GM19025 (cell line): Measurements from ENCODE around the gene TRAF3.
"Not testable (repeated sequence)": the region's sequence is repeated elsewhere in the genome, so short reads cannot be mapped to it uniquely, and the experiment has no call there.

Experiments used
- ATAC-seq: cut with Tn5 transposase; IDR thresholded peaks from one replicate; pipeline ENCODE4 v1.9.1; 2021; ENCODE audit warnings: mild to moderate bottlenecking, low read depth, moderate library complexity; ENCODE audit not compliant: unreplicated experiment

TRAF3 gene

DNA sequence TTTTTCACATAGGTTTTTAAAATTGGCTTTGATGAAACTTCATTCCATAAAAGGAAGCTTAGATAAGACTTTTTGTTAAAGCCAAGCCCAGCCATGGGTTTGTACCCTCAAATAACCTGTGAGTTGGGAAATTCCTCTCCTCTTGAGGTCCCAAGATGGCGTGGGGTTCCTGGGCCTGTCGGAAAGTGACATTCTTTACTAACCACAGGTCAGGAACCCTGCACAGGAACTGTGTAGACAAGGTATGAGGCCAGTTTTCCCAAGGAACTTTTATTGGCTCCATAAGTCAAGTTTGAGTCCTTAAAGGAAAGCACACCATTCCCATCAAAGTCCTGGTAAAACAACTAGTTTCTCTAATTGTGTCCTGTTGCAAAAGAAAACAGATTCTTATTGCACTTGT, 80.2 kb downstream of the TRAF3 start:
- ATAC-seq, result no peak

DNA sequence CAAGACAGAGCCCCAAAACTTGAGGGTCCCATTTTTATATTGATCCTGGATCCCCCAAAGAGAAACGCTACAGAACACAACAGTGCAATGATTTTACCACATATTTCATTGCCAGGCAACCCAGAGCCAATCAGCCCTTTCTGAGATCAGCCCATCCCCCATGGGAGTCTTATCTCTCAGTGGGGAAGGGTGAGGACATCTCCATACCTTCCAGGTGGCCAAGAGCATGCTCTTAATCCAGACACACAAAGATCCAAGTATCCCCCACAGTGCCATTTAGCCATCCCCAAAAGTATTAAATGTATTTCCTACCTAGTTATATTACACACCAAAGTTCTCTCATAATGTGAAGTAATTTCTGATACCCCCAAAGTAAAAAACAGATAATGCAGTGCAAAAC, 82.7 kb downstream of the TRAF3 start:
- no peak for ATAC-seq

DNA sequence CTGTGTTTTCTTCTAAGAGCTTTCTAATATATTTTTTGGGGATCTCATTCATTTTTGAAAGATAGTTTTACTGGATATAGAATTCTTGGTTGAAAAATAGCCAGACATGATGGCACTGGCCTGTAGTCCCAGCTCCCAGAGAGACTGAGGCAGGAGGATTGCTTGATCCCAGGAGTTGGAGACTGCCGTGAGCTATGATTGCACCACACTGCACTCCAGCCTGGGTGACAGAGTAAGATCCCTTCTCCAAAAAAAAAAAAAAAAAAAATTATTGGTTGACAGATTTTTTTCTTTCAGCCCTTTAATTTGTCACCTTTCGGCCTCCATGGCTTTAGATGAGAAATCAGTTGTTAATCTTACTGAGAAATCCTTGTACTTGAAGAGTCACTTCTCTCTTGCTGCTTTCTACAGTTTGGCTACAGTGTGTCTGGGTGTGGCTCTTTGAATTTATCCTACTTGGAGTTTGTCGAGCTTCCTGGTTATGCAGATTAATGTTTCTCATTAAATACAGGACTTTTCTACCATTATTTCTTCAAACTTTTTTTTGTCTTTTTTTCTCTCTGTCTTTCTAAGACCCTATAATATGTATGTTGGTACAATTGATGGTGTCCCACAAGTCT, 85.0 kb downstream of the TRAF3 start:
- ATAC-seq, result no peak

DNA sequence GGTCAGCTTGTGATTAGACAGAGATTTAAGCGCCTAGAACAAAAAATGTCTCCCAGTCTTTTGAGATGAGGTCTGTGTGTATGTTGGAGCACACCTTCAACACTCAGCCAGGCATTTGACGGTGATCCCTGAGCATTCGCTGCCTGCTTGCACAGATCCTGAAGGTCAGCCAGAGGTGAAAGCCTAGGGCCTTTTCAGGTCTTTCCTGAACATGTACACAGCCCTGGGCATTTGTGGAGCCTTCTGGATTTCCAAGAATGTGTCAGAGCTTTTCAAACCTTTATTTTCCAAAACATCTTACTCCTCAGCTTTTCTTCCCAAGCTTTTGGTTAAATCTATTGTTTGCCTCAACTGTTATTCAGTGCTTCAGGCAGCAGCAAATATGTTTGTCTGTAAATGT, 86.1 kb downstream of the TRAF3 start:
- no peak for ATAC-seq

DNA sequence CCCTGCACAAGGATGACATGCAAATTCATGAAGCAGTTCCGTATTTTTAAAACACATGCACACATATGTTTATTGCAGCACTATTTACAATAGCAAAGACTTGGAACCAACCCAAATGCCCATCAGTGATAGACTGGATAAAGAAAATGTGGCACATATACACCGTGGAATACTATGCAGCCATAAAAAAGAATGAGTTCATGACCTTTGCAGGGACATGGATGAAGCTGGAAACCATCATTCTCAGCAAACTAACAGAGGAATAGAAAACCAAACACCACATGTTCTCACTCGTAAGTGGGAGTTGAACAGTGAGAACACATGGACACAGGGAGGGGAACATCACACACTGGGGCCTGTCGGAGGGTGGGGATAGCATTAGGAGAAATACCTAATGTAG, 88.7 kb downstream of the TRAF3 start:
- ATAC-seq, result not testable (repeated sequence)

DNA sequence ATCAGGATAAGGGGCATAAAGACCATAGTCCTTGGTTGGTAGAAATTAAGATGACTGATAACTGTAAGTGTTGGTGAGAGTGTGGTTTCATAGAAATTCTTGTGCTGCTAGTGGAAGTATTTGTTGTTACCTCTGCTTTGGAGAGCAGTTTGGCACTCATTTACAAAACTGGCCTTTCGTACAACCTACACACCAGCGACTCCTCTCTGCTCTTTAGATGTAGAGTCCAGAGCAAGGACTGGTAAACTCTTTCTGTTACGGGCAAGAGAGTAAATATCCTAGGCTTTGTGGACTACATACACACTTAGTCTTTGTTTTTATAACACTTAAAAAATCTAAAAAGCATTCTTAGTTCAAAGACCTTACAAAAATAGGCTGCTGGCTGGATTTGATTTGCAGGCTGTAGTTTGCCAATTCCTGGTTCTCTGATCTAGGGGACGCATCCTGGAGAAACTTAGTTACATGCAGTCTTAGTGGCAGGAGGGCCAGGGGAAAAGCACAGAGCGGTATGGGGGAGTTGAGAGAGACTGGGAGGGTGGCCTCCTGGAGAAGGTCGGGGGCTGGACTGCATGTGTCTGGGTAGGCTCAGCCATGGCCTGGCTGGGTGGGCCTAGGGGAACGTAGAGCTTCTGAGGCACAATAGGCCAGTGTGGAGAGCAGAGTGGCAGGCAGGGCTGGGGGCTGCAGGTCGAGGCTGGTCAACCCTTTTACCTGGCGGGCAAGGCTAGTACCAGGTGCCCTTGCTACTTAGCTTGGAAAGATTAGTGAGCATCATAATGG, 89.9 kb downstream of the TRAF3 start:
- no peak for ATAC-seq

DNA sequence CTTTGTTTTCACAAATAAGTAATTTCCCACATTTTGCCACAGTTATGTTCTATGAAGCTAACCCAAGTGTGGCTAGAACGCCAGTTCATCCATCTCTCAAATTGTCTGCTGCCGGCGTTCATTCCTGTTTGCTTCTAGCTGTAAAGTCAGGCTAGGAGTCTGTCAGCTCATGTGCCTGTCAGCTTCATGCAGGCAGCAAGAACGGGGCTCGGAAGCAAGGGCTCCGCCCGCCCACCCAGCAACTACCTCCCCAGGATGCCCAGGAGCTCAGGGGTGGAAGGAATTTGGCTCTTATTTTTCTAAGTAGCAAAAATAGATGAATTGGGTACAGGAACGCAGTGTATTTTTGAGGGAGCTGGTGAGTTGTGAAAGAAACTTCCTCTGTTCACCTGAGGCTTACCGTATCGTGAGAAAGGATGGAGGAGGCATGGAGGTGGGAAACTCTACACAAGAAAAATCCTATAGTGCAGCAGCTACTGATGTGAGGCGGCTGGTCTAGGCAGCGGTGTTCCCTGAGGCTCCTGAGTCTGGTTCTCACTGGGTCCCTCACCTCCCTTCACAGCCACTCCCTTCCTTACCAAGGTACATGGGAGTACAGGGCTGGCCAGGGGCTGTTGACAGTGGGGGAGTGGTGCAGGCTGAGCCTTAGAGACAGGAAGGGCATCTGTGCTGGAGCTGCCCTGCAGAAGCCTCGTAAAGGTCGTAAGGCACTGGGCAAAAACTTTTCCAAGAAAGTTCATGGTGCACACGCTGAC, 90.8 kb downstream of the TRAF3 start:
- no peak for ATAC-seq

DNA sequence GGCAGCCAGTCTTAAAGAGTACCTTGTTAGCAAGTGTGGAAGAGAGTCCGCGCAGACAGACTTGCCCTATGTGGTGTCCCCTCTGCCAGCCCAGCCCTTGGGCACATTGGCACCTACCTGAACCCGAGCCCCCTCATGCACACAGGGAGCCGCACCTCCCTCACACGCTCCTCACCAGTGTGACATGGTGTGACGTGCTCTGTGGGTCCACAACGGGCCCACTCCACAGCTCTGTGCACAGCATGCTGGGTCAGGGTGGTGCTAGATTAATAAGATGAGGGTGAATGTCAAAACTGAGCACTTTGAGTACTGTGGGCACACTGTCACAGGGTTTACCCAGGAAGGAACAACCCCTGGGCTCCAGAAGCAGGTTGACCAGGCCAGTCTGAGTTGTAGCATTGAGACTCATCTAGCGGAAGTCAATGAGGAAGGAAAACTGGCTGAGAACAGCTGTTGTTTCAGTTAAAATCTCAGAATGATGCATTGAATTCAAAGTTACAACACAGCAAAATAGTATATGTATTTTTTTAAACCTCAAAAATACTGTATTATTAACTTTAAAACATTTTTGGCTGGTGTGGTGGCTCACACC, 91.8 kb downstream of the TRAF3 start:
- ATAC-seq, result no peak

DNA sequence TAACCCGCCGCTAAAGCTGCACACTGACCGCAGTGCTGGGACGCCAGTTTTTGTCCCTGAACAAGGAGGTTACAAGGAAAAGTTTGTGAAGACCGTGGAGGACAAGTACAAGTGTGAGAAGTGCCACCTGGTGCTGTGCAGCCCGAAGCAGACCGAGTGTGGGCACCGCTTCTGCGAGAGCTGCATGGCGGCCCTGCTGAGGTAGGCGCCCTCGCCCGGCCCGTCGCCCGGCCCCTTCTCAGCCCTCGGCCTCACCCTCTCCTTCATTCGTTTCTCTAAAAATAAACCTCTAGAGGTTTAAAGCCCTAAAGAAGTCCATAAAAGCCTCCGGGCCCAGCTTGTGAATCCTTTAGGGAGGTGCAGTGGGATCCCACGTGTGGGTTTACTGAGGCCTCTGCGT, 93.0 kb downstream of the TRAF3 start:
- ATAC-seq, result no peak

DNA sequence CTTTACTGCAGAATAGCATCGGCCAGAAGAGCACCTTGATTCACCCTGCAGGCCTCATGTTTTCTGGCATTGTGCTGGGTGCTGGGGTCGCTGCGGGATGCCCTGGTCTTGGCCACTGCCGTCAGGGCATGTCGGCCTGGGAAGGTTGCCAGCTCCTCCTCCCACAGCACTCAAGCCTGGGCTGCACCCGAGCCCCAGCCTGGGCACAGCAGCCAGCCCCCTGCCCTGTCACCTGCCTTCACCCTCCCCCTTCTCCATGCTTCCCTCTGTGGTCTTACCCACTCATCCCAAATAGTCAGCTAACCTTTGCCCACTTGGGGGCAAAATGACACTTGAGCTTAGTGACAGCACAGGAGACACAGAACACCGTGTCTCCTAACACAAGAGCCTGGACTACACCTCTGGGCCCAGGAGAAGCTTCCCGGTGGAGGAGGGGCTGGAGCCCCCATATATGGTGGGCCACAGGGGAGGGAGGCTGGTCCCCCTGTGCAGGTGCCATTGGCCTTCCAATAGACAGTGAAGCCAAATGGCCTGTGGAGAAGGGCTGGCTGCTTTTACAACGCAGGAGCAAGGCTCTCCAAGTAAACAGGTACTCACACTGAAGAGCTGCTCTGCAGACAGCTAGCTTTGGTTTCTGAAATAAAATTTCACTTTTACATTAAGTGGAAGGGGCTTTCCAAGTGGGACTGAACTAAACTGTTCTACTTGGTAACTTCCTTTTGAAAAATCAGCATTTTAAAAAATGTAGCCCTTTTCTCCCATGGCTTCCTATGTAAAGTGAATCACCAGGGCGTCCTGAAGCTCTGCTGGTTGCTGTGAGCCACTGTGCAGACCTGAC, 94.0 kb downstream of the TRAF3 start:
- ATAC-seq, result no peak

DNA sequence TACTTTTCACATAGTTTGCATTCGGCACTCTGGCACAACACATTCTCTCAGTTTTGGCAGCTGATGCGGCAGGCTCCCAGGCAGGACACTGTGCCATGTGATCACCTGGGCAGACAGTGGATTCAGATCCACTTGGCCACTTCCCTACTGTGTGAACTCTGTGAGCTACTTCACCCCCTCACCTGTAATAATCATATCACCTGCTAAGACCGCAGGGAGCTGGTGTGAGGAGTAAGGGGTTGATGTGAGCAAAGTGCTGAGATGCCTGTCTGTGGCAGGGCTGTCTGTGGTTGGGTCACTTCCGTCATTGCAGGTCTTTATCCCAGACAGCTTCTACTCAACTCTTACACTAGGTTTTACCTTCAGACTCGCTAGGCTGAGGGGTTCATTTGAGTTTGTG, 94.8 kb downstream of the TRAF3 start:
- no peak for ATAC-seq

DNA sequence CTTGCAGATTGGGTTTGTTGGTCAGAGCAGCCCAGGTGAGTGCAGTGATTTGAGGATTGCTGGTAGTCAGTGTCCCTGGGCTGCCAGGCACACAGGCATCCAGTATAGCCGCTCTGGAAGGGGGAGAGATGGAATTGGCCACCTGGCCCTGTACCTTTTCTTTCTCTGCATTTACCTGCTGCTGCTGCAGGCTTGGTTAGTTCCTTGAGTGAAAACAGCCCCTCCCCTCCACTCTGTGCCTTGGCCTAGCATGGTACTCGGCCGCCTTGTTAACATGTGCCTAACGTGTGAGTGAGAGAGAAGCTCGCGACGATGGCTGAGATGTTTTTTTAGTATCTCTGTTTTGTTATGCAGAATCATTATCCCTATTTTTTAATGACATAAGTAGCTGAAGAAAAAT, 95.9 kb downstream of the TRAF3 start:
- ATAC-seq, result no peak

DNA sequence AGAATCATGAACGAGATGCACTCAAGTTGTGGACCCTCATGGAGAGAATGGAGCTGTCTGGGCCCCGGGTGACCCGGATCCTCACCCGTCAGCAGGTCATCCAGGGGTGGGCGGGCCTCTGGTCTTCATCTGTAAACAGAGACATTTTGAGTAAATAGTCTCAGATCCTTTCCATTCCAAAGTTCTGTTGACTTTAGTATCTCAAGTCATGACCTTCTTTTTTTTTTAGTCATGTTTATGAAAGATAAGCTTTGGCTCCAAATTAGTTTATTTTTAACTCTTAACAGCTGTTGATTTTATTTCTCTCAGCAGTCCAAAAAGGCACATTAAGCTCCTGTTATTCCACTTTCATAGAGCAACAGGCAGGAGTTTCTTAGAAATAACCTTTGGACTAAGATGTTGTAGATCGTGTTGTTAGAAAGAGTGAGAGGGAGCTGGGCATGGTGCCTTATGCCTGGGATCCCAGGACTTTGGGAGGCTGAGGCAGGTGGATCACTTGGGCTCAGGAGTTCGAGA, 96.4 kb downstream of the TRAF3 start:
- ATAC-seq, result no peak

DNA sequence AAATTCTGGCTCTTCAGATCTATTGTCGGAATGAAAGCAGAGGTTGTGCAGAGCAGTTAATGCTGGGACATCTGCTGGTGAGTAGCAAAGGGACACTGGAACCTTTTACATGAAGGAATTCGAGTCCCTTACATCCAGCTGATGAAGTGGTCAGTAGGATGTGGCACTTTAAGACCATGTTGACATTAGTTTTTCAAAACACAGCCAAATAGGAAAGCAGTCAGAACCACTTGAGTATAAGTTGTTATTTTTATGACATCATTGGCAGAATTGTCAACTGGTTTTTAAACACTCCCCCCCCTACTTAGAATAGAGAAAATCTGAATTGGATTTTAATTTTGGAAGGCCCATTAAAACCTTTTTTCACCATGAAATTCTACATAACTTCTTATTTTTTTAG, 98.4 kb downstream of the TRAF3 start:
- ATAC-seq, result no peak

DNA sequence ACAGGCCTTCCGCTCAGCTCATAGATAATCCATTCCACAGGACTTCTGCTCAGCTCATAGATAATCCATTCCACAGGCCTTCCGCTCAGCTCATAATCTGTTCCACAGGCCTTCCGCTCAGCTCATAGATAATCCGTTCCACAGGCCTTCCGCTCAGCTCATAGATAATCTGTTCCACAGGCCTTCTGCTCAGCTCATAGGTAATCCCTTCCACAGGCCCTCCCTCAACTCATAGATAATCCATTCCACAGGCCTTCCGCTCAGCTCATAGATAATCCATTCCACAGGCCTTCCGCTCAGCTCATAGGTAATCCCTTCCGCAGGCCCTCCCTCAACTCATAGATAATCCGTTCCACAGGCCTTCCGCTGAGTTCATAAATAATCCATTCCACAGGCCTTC, 100.3 kb downstream of the TRAF3 start:
- ATAC-seq, result not testable (repeated sequence)

DNA sequence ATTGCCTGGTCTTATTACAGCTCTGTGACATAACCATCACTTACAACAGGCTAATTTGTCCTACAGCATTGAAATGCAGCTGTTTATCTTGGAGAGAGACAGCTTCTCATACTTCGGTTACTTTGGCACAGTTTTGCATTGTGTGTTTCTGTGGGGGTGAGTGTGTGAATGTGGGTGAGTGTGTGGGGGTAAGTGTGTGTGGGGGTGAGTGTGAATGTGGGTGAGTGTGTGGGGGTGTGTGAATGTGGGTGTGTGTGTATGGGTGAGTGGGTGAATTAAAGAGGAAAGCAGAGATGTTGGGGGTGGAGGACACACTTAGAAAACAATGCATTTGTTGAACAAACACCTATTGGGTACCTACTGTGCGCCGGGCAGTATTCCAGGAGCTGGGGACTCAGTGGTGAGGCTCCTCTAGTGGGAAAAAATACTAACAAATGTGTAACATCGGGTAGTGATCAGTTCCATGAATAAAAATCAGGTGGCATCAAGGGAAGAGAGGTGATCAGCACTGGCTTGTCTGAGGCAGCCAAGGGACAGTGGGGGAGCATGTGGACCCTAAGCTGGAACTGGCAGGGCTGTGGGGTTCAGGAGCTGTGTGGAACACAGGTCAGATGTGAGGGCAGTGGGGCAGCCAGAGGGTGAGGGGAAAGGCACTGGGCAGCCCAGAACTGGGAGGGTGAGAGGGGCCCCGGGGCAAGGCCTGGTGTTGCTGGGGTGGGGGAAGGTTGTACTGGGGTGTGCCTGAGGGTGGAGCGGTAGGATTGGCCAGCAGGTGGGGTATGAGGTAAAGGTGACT, 101.1 kb downstream of the TRAF3 start:
- no peak for ATAC-seq

DNA sequence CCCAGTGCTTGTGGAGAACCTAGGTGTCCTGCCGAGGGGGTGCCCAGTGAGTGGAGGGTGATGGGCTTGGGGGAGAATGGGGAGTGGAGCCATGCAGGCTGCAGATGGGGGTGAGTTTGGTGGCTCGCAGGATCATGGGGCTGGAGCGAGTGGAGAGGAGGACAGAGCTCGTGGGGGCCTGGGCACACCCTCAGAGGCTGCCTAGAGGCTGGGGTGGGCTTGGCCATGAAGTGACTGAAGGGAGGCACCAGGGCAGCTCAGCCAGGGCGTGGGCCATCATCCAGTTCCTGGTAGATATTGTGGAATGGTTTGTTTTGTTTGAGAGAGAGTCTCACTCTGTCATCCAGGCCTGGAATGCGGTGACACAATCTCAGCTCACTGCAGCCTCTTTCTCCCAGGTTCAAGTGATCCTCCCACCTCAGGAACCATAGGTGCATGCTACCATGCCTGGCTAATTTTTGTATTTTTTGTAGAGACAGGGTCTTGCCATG, 101.8 kb downstream of the TRAF3 start:
- no peak for ATAC-seq

DNA sequence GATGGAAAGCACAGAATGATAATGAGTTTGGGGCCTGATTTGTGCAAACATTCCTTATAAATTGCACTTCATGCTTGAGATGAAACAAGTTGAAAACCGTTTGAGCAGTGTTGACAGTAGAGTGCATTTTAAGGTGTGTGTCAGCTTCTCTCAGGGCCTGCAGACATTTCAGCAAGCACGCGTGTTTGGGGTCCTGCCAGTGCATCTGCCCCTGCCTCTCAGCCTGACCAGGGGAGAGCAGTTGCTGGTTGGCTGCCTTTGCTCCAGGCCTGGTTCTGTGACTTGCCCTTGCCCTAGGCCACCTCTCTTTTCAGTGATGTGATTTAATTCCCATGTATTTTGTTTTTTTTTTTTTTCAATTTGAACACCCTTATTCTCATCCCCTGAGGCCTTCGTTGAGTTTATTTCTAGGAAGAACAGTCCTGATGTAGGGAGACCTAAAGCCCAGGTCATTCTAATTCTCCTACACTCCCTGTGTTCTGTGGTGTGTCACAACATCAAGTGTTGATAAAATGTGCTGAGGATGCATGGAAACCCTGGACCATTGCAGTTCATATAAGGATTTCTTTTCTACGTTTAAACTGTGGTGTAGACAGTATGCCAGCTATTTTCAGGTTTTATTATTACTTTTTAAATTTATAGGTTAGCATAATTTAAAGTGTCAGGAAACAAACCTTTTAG, 105.1 kb downstream of the TRAF3 start:
- ATAC-seq, result no peak

DNA sequence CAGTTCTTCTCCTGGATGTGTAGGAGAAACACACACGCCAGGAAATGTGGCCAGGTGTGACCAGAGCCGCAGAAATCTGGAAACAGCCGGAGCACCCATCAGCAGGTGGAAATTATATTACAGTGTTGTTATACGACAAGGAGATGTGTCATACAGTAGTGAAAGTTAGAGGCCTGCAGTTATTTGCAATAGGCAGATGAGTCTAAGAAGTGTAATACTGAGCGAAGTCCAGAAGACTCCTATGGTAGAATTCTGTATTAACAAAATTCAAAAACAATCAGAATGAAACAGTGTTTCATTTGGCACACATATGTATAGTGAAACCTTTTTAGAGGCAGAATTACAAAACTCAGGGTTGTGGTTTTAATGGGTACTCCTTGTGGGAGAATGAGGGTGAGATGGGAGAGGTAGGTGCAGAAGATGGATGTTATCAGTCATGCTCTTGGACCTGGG, 105.9 kb downstream of the TRAF3 start:
- ATAC-seq, result no peak
